HG03460 (cell line): Measurements from ENCODE around the gene DEGS1.
A peak's percentile ranks its signal among the peaks of the same experiment; 100 is the strongest.

Experiments
- ATAC-seq: cut with Tn5 transposase; IDR thresholded peaks from one replicate; pipeline ENCODE4 v1.9.1; 2021; ENCODE audit not compliant: unreplicated experiment

DEGS1 gene

DNA sequence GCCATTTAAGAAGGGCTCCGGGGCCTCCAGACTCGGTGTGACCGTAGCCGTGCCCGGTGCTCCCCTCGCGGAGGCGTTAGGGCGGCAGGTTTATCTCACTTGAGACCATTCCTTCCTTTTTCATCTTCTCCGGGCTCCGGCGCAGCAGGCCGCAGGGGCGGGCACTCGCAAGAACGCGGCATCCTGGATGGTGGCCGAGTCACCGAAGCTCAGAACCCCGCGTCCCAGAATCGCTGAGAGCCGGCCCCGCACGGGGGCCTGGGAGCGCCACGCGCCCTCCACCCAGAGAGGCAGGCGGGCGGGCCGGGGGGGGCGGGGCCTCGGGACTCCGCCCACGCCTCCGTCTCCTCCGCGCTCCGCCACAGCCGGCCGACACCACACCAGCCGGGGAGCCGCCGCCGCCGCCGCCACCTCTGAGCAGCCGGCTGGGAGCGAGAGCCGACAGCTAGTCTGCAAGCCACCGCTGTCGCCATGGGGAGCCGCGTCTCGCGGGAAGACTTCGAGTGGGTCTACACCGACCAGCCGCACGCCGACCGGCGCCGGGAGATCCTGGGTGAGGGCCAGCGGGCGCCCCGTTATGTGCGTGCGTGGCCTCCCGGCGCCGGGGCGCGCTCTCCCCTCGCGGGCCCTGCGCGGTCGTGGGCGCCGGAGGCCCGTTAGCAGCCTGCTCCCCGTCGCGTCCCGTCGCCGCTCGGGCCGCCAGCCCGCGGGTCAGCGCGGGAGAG is at the start of gene DEGS1:
Gene DEGS1, plus strand, starts transcription at position 375 of the 725 bp plus-strand sequence. Its CDS starts 97 bp downstream, at position 472.
- ATAC-seq = peak; percentile 56

DNA sequence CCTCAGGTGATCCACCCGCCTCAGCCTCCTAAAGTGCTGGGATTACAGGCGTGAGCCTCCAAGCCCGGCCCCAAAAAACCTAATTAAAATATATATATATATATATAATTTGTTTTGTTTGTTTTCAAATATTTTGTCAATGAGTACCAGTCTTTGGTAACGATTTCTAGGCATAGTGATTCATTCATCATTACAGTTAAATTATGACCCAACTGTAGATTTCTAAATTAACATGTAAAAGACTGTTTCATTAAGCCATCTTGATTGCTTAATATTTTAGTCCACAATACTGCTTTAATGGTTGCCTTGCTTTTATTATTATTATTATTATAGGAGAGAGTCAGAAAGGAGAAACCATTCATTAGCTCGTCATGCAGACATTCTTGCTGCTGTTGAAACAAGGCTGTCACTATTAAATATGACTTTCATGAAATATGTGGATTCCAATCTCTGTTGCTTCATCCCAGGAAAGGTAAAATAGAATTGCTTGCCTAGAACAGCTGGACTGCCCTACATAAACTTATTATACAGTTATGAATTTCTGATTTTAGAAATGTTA is 49.2 kb upstream of the DEGS1 start:
- no peak for ATAC-seq

DNA sequence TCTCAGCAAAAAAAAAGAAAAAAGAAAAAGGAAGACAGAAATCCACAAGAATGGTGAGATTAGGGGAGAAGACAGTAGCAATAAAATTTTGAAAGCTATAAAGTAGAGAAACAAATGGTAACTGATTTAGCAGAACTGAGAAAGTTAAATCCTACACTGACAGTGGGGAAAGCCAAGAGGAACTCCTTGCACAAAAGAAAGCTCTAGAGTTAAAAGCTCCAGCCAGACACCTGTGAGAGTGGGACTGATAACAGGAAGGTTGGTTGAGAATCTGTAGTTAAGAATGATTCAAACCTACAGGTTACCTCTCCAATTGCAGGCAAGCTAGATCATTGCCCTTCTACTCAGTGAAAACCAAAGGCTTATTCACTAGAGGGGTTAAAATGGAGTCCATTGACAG is 45.5 kb upstream of the DEGS1 start:
- ATAC-seq = no peak

DNA sequence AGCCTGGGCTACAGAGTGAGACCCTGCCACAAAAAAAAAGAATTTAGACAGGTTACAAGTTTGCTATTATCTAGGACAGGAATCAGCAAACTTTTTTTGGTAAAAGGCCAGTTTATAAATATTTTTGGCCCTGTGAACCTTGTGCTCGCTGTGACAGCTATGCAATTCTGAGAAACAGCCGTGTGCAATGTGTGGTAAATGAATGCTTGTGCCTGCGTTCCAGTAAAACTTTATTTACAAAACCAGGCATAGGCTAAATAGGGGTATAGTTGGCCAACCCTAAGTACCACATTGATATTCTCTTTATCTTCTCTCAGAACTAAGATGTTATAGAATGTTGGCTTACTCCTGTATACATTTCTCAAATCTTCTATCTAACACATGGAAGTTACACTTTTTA is 44.8 kb upstream of the DEGS1 start:
- ATAC-seq = no peak

DNA sequence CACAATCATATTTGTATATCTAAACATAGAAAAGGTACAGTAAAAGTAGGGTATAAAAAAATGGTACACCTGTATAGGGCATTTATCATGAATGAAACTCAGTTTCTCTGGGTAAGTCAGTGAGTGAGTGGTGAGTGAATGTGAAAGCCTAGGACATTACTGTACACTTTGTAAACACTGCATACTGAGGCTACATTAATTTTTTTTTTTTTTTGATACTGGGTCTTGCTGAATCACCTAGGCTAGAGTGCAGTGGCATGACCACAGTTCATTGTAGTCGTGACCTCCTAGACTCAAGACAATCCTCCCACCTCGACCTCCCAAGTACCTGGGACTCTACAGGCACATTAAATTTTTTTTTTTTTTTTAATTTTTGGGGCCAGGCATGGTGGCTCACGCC is 41.3 kb upstream of the DEGS1 start:
- ATAC-seq = no peak

DNA sequence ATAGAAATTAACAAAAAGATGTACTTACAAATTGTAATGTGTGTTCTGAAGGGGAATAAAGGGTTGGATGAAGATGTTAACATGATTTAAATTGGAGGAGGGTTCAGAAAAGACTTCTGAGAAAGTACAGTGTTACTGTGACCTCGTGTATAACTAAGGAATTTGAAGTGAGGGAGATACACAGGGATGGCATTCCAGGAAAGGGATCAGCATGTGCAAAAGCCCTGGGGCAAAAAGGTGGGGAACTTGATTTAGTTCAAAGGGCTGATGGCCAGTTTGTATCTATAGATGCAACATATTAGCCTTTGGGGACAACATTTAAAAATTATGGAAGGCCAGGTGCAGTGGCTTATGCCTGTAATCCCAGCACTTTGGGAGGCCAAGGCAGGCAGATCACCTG is 33.3 kb upstream of the DEGS1 start:
- no peak for ATAC-seq

DNA sequence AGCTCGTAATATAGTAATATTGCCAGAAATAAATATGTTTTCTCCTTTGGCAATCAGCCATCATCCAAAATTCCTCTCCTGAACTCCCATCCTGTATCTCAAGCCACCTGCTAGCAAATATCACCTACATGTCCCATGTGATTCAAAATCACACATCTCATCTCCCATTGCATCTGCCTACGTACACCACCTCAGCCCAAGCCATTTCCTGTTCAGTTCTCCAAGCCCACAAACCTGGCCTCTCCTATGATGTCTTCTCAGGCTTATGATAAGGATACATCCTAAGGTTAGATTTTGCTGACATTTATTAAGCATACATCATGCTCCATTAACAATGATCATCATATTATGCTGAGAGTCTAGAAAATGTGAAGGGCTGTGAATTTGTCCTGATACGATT is 31.9 kb upstream of the DEGS1 start:
- ATAC-seq = no peak

DNA sequence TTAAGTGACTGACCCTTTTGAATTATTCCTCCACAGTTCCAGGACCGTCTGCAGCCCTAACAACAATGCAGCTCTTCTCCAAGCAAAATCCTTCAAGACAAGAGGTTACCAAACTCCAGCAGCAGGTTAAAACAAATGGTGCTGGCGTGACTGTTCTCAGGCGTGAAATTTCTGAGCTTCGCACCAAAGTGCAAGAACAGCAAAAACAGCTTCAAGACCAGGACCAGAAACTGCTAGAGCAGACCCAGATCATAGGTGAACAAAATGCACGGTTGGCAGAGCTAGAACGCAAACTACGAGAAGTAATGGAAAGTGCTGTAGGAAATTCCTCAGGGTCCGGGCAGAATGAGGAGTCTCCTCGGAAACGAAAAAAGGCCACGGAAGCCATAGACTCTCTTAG is 25.7 kb upstream of the DEGS1 start:
- no peak for ATAC-seq

DNA sequence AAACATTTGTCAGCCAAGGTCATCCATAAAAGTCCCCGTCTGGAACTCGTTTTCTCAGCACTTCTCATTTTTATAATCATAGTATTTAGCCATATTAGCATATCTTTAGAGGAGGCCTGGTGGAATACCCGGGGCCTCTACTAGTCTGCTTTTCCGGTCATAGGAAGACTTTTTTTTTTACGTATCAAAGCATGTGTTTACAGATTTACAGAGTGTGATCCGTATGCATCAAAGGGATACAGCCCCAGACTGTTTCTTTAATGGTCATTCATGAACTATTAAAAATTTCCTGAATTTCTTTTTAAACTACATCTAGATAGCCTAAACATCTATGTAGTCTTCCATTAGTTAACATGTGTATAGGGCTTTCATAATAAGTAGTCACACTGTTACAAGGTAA is 23.5 kb upstream of the DEGS1 start:
- ATAC-seq = no peak

DNA sequence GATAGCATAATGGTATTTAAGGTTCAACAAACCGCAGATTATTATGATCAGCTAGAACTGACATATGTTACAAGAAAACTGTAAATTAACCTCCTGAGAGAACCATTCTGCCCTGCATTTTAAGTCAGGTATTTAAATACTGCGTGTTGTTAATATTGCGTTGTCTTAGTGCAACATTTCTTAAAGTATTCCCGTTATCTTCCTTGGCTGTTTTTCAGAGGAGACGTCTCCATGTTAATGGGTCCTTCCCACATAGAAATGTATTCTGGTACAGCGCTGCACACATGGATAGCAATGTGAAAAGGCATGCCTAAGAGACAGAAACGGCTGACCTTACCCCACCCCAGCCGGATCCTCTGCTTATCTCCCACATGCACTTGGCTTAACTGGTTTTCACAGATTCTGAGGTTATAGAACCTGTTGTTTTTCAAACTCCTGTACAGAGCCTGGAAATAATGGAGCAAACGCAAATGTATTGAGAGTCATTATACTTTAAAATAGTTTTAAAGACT is 22.8 kb upstream of the DEGS1 start:
- no peak for ATAC-seq

DNA sequence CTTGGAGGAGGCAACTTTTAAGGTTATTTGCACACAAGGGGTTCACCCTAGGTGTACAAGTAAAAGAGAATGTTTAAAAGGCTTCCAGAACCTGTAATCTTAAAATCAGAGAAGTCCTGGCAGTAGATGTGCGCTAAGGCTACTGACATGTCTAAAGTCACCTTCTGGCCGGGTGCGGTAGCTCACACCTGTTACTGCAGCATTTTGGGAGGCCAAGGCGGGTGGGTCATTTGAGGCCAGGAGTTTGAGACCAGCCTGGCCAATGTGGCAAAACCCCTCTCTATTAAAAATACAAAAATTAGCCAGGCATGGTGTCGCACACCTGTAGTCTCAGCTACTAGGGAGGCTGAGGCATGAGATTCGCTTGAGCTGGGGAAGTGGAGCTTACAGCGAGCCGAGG is 20.3 kb upstream of the DEGS1 start:
- ATAC-seq = no peak

DNA sequence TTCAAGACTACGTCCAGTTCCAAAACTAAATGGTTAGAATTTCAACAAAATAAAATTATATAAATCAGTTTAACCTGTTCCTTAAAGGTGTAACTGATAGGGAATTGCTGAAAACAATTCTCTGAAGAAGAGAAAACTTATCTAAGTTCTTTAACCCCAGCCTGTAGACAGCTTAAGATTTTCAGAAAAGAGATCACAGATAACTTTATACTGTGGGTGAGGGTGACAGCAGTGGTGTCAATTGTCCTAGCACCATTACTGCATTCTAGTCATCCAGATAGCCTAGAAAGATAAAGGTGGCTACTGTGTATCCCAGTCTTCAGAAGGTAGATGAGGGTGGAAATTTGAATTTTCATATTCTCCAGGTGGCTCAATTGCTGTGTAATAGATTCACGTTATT is 19.7 kb upstream of the DEGS1 start:
- no peak for ATAC-seq

DNA sequence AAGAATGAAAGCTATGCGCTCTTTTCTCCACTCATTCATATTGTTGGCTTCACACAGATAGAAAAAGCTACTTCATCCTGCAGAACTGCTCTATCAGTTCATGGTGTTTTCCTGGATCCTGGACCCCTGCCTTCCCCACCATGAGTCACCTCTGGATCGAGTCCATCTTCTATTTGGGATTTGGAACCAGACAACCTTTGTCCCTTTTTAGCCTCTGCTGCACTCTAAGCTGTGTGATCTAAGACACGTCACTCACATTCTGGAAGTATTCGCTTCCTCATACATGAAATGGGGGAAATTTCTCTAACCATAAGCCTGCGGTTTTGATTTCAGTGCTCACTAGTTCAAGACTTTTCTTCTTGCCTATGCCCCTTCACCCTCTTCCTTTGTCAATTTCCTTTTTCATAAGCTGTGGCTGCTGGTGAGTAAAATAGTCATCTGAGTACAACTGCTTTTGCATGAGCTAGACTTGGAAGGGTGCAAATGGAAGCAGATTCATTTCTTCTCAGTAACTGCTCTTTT is 14.1 kb upstream of the DEGS1 start:
- ATAC-seq = peak; percentile 95

DNA sequence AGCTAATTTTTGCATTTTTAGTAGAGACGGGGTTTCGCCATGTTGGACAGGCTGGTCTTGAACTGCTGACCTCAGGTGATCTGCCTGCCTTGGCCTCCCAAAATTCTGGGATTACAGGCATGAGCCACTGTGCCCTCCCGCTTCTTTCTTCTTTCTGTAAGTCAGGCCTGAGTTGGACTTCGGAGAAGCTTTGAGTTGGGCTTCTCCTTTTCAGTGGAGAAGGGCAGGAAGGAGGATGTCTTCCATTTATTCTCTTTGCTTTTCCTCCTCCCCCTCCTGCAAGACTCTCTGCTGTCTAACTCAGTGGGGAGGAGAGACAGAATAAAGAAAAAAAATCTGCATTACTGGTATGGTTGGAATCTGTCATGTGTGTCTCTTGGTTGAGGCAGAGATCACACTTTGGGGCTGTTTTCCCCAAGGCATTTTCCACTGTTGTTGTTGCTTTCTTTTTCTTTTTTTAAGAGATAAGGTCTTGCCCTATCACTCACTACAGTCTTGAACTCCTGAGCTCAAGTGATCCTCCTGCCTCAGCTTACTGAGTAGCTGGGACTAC is 13.2 kb upstream of the DEGS1 start:
- no peak for ATAC-seq

DNA sequence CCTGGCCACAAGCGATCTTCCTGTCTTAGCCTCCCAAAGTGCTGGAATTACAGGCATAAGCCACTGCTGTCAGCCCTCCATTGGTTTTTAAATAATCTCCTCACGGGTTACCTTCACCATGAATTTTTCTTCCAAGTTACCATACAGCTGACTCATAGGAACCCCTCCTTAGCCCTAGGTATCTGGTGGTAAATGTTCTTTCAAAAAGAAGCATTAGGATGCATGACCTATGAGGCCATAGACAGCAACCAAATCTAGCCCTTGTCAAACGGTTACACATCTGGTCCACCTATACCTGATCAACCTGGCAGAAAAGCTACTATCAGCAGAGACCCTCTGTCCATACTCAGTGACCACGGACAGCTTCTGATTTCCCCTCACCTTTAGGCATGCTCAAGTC is 12.7 kb upstream of the DEGS1 start:
- ATAC-seq = no peak

DNA sequence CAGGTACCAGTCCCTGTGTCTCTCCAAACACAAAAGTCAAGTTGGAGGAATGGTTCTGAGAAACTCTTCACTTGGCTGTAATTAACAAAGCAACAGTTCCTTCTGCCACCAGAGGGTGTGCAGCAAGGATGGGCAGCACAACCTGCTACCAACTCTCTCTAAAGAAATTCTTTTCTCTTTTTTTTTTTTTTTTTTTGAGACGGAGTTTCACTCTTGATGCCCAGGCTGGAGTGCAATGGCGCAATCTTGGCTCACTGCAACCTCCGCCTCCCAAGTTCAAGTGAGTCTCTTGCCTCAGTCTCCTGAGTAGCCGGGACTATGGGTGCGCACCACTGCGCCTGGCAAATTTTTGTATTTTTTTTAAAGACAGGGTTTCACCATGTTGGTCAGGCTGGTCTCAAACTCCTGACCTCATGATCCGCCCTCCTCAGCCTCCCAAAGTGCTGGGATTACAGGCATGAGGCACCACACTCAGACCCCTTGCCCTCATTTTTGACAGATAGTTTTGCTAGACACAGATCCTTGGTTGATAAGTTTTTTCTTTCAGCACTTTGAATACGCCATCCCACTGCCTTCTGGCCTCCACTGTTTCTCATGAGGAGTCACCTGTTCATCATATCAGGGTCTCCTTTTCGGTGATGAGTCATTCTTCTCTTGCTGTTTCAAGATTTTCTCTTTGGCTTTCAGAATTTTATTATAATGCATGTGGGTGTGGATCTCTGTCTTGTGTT is 12.1 kb upstream of the DEGS1 start:
- ATAC-seq = no peak

DNA sequence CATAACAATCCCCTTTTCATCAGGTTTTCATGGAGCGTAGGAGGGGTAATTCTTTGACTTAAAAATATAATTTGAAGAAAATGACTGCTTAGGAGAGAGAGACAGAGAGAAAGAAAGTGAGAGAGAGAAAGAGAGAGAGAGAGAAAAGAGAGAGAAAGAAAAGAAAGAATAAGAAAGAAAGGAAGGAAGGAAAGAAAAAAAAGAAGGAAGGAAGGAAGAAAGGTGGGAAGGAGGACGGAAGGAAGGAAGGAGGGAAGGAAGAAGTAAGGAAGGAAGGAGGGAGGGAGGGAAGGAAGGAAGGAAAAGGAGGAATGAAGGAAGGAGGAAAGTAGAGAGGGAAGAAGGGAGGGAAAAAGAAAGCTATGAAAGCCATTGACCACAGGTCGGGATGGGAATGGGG is 10.8 kb upstream of the DEGS1 start:
- no peak for ATAC-seq

DNA sequence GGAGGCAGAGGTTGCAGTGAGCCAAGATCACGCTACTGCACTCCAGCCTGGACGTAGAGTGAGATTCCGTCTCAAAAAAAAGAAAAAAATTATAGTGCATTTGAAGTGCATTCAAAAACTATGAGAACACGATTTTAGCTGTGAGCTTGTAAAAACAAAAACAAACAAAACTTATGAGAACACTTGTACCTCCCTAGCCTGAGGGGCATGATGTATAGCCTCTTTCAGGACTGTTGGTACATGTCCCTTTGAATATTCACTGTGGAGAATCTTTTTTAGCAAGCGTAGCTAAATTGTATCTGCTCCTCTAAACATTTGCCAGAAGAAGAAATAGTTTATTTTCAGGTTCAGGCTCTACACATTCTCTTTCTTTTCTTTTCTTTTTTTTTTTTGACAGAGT is 9.5 kb upstream of the DEGS1 start:
- ATAC-seq = no peak

DNA sequence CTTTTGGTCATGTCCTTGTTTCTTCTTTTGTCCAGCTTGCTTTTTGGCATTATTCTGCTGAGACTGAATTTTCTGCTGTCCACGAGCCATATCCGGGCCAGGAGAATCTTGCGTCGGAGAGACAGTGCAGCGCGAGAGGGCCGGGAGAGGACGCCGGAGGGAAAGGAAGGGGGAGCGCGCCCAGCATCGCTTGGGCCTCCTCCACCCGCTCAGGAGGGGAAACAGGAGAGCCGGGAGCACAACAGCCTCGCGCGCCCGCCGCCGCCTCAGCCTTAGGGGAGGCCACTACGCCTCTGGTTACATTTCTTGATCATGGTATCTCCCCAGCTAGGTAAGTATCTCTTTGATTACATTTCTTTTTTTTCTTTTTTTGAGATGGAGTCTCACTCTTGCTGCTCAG is 7.4 kb upstream of the DEGS1 start:
- ATAC-seq = no peak

DNA sequence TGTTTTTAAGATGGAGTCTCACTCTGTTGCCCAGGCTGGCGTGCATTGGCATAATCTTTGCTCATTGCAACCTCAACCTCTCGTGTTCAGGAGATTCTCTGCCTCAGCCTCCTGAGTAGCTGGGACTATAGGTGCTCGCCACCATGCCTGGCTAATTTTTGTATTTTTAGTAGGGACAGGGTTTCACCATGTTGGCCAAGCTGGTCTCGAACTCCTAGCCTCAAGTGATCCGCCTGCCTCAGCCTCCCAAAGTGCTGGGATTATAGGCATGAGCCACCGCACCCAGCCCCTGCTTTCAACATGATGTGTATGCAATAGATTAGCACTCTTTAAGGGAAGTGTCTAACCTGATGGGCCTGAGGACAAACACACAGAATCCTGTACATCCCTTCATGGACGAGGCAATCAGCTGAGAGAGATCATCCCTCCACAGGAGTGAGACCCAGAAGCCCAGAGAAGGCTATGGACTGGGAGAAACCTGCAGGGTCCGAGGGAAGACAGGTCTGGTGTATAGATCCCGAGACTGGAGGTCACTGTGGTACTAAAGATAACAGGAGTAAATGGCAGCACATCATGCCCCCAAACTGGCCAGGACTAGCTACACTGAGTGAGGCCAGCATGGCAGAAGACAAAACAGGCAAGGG is 5.6 kb upstream of the DEGS1 start:
- ATAC-seq = no peak

DNA sequence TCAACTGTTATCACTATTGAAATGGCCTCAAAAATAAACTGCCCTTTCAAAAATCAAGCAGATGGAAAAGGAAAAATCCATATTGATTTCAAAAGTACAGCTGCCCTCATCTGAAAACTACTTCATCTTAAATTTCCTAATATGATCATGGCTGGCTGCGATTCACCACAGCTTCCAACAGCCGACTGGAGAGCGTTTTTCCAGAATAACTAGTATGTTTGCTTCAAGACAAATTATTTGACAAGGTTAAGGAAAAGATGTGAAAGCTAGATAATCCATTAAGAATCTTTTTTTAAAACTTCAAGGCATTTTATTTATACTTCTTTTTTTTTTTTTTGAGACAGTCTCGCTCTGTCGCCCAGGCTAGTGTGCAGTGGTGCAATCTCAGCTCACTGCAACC is 4.1 kb upstream of the DEGS1 start:
- no peak for ATAC-seq
